Stromal cell of bone marrow (primary cell): ENCODE results near the gene WNT4.
A peak's percentile ranks its signal among the peaks of the same experiment; 100 is the strongest.
"Not testable (repeated sequence)": the region's sequence is repeated elsewhere in the genome, so short reads cannot be mapped to it uniquely, and the experiment has no call there.

Experiments used
- DNase-seq: peaks from one replicate; pipeline ENCODE4 v3.0.0-alpha.2; 2012; ENCODE audit warnings: low read depth

WNT4 gene

GRCh38 chr1:22108339-22109105 is 34.4 kb downstream of the WNT4 start:
- no peak for DNase-seq

GRCh38 chr1:22107126-22107525 is 35.8 kb downstream of the WNT4 start:
- DNase-seq = no peak

GRCh38 chr1:22105611-22106207 is 37.2 kb downstream of the WNT4 start:
- peak; percentile 25 for DNase-seq

- no peak for DNase-seq
Measured at GRCh38 chr1:22104865-22105437, 37.9 kb downstream of the WNT4 start.

- no peak for DNase-seq
Measured at GRCh38 chr1:22104094-22104493, 38.8 kb downstream of the WNT4 start.

- no peak for DNase-seq
Measured at GRCh38 chr1:22102746-22103145, 40.2 kb downstream of the WNT4 start.

GRCh38 chr1:22101995-22102394 is 40.9 kb downstream of the WNT4 start:
- no peak for DNase-seq

GRCh38 chr1:22101199-22101598 is 41.7 kb downstream of the WNT4 start:
- DNase-seq = no peak

- DNase-seq = no peak
Measured at GRCh38 chr1:22100168-22100567, 42.7 kb downstream of the WNT4 start.

GRCh38 chr1:22098752-22099151 is 44.1 kb downstream of the WNT4 start:
- no peak for DNase-seq

- no peak for DNase-seq
Measured at GRCh38 chr1:22096463-22096862, 46.4 kb downstream of the WNT4 start.

GRCh38 chr1:22096036-22096435 is 46.9 kb downstream of the WNT4 start:
- no peak for DNase-seq

- no peak for DNase-seq
Measured at GRCh38 chr1:22093513-22093912, 49.4 kb downstream of the WNT4 start.

GRCh38 chr1:22092026-22092768 is 50.7 kb downstream of the WNT4 start:
- not testable (repeated sequence) for DNase-seq

- DNase-seq = no peak
Measured at GRCh38 chr1:22090867-22091266, 52.0 kb downstream of the WNT4 start.

- DNase-seq = no peak
Measured at GRCh38 chr1:22089787-22090186, 53.1 kb downstream of the WNT4 start.

- DNase-seq = no peak
Measured at GRCh38 chr1:22089134-22089571, 53.7 kb downstream of the WNT4 start.

- no peak for DNase-seq
Measured at GRCh38 chr1:22088331-22088730, 54.6 kb downstream of the WNT4 start.

GRCh38 chr1:22080191-22080590 is 62.7 kb downstream of the WNT4 start:
- DNase-seq = no peak

GRCh38 chr1:22078133-22078532 is 64.8 kb downstream of the WNT4 start:
- no peak for DNase-seq

- peak; percentile 34 for DNase-seq
Measured at GRCh38 chr1:22077728-22078127, 65.2 kb downstream of the WNT4 start.

GRCh38 chr1:22076346-22076745 is 66.6 kb downstream of the WNT4 start:
- no peak for DNase-seq

GRCh38 chr1:22075718-22076117 is 67.2 kb downstream of the WNT4 start:
- no peak for DNase-seq
